ENCODE measurements around the gene OR10H2. TPM values are rescaled to one million over a fixed set of nuclear protein-coding genes. Genes with fewer than 3 reads are reported as not detected.
"Not testable (repeated sequence)": the region's sequence is repeated elsewhere in the genome, so short reads cannot be mapped to it uniquely, and the experiment has no call there.

The OR10H2 gene
- total RNA-seq: not detected
- long read RNA-seq, donor 1: 0 reads
- long read RNA-seq, donor 2: 0 reads

- Histone ChIP-seq H3K4me1 (ENCODE audit: low read depth) (no peaks in the 10 kb centered on the region), H3K36me3 (ENCODE audit: low read depth) (no peaks in the 10 kb centered on the region), H3K9me3 (no peaks in the 10 kb centered on the region), H3K4me3 (no peak within 1 kb of the TSS)
- intact Hi-C loops (cut with DNase I, micrococcal nuclease): no loop called here
- ATAC-seq (no peak), DNase-seq (no peak)
- TF ChIP-seq CTCF (IDR thresholded peaks at IDR 0.05): no peak
Observed at GRCh38 chr19:15727724-15728123, at the start of gene OR10H2. OR10H2 (plus strand) TSS chr19:15728024; CDS start chr19:15728044, 20 bp downstream.

- ATAC-seq (no peak), DNase-seq (no peak)
- no peaks in the 10 kb centered on the region for H3K36me3 ChIP-seq (ENCODE audit: low read depth)
- no peak overlapping the region for H3K4me3 ChIP-seq
- H3K4me1 ChIP-seq (ENCODE audit: low read depth): peaks cover 4% of the 10 kb centered on the region
- TF ChIP-seq CTCF (IDR thresholded peaks at IDR 0.05): no peak
- no peaks in the 10 kb centered on the region for H3K9me3 ChIP-seq
- intact Hi-C loops (cut with DNase I, micrococcal nuclease): no loop called here
Observed at GRCh38 chr19:15679089-15679488, 48.7 kb upstream of the OR10H2 start.

- H3K9me3 ChIP-seq; DNase-seq; H3K4me3 ChIP-seq; ATAC-seq; H3K36me3 ChIP-seq (ENCODE audit: low read depth); intact Hi-C loops (cut with DNase I, micrococcal nuclease); H3K4me1 ChIP-seq (ENCODE audit: low read depth): not testable (repeated sequence)
Observed at GRCh38 chr19:15679865-15680264, 48.0 kb upstream of the OR10H2 start.

GRCh38 chr19:15680478-15681322 lies 47.1 kb upstream of the OR10H2 start:
- Histone ChIP-seq H3K9me3 (no peaks in the 10 kb centered on the region), H3K4me1 (ENCODE audit: low read depth) (no peaks in the 10 kb centered on the region), H3K4me3 (no peak overlapping the region), H3K36me3 (ENCODE audit: low read depth) (no peaks in the 10 kb centered on the region)
- intact Hi-C loops (cut with DNase I, micrococcal nuclease): no loop called here
- TF ChIP-seq CTCF (IDR thresholded peaks at IDR 0.05): no peak
- no peak for DNase-seq
- ATAC-seq: no peak

- Histone ChIP-seq H3K4me3 (no peak overlapping the region), H3K36me3 (ENCODE audit: low read depth) (no peaks in the 10 kb centered on the region)
Observed at GRCh38 chr19:15683411-15683810, 44.4 kb upstream of the OR10H2 start.

More at GRCh38 chr19:15683411-15683810, 44.4 kb upstream of the OR10H2 start:
- Histone ChIP-seq H3K9me3 (no peaks in the 10 kb centered on the region), H3K4me1 (ENCODE audit: low read depth) (no peaks in the 10 kb centered on the region)
- no peak for TF ChIP-seq CTCF (IDR thresholded peaks at IDR 0.05)
- intact Hi-C loops (cut with DNase I, micrococcal nuclease): no loop called here
- ATAC-seq (no peak), DNase-seq (no peak)

Data from mucosa of descending colon (tissue), 3 donors.